SK-N-SH treated with all-trans-retinoic acid at 6 μM for 48 hours (cell line): ENCODE results near the gene MTCH1.

Experiments used
- ATAC-seq: fragments of 200-7000 bp; cut with Tn5 transposase; 3 replicates; pipeline ENCODE4 v1.9.1; 2020; ENCODE audit warnings: mild to moderate bottlenecking, moderate library complexity
- ARNTL ChIP-seq: fragments of 450-650 bp; formaldehyde crosslinking; IDR thresholded peaks from 2 replicates; pipeline ENCODE4 v1.5.0; 2020; ENCODE audit warnings: low read depth, mild to moderate bottlenecking, moderate library complexity, borderline replicate concordance
- BACH2 ChIP-seq: fragments of 250-450 bp; sonication (Bioruptor Pico); IDR thresholded peaks from 2 replicates; pipeline ENCODE4 v1.9.0; 2021; ENCODE audit warnings: mild to moderate bottlenecking, borderline replicate concordance
- CREB5 ChIP-seq: fragments of 250-450 bp; sonication (Bioruptor Pico); IDR thresholded peaks from 2 replicates; pipeline ENCODE4 v1.5.1; 2020; ENCODE audit warnings: low read depth, mild to moderate bottlenecking, moderate library complexity
- CSRNP3 ChIP-seq: fragments of 250-450 bp; sonication (Bioruptor Pico); IDR thresholded peaks from 2 replicates; pipeline ENCODE4 v1.5.1; 2021; ENCODE audit warnings: mild to moderate bottlenecking, moderate library complexity
- ESRRG ChIP-seq: fragments of 250-450 bp; sonication (Bioruptor Pico); IDR thresholded peaks from 2 replicates; pipeline ENCODE4 v1.6.1; 2021; ENCODE audit warnings: mild to moderate bottlenecking
- GLIS3 ChIP-seq: fragments of 250-450 bp; sonication (Bioruptor Pico); IDR thresholded peaks from 2 replicates; pipeline ENCODE4 v1.5.0; 2020; ENCODE audit warnings: mild to moderate bottlenecking, moderate library complexity
- ISL1 ChIP-seq: fragments of 250-450 bp; sonication (Bioruptor Pico); IDR thresholded peaks from 2 replicates; pipeline ENCODE4 v2.1.2; 2022; ENCODE audit warnings: mild to moderate bottlenecking, moderate library complexity
- OSR1 ChIP-seq: fragments of 250-450 bp; sonication (Bioruptor Pico); IDR thresholded peaks from 2 replicates; pipeline ENCODE4 v1.8.0; 2022; ENCODE audit warnings: moderate library complexity, mild to moderate bottlenecking, inconsistent platforms
- POU6F1 ChIP-seq: fragments of 250-450 bp; sonication (Bioruptor Pico); IDR thresholded peaks from 2 replicates; pipeline ENCODE4 v1.8.0; 2021; ENCODE audit warnings: low read depth, mild to moderate bottlenecking, moderate library complexity, borderline replicate concordance
- PPARA ChIP-seq: fragments of 250-450 bp; sonication (Bioruptor Pico); IDR thresholded peaks from 2 replicates; pipeline ENCODE4 v1.5.0; 2020; ENCODE audit warnings: mild to moderate bottlenecking, borderline replicate concordance
- RARB ChIP-seq: fragments of 250-450 bp; sonication (Bioruptor Pico); IDR thresholded peaks from 2 replicates; pipeline ENCODE4 v1.8.0; 2021; ENCODE audit warnings: mild to moderate bottlenecking, moderate library complexity
- TCF4 ChIP-seq: fragments of 250-450 bp; sonication (Bioruptor Pico); IDR thresholded peaks from 2 replicates; pipeline ENCODE4 v1.8.0; 2021; ENCODE audit warnings: mild to moderate bottlenecking, moderate library complexity, borderline replicate concordance
- TSHZ2 ChIP-seq: fragments of 250-450 bp; sonication (Bioruptor Pico); IDR thresholded peaks from 2 replicates; pipeline ENCODE4 v1.5.0; 2020; ENCODE audit warnings: mild to moderate bottlenecking, moderate library complexity
- ZFP3 ChIP-seq: fragments of 250-450 bp; sonication (Bioruptor Pico); IDR thresholded peaks from 2 replicates; pipeline ENCODE4 v1.5.0; 2020; ENCODE audit warnings: mild to moderate bottlenecking, moderate library complexity
- ZFP30 ChIP-seq: fragments of 450-650 bp; formaldehyde crosslinking; IDR thresholded peaks from 2 replicates; pipeline ENCODE4 v1.5.0; 2022; ENCODE audit warnings: mild to moderate bottlenecking, moderate library complexity
- ZNF565 ChIP-seq: fragments of 450-650 bp; formaldehyde crosslinking; conservative IDR thresholded peaks from 2 replicates; pipeline ENCODE4 v1.5.0; 2020; ENCODE audit warnings: low read depth, mild to moderate bottlenecking, moderate library complexity
- ZNF70 ChIP-seq: fragments of 450-650 bp; formaldehyde crosslinking; IDR thresholded peaks from 2 replicates; pipeline ENCODE4 v1.5.0; 2020; ENCODE audit warnings: mild to moderate bottlenecking, moderate library complexity
- ZNF8 ChIP-seq: fragments of 450-650 bp; formaldehyde crosslinking; IDR thresholded peaks from 2 replicates; pipeline ENCODE4 v1.5.0; 2020; ENCODE audit warnings: mild to moderate bottlenecking, moderate library complexity

MTCH1 gene

GRCh38 chr6:36967757-36968156 lies 18.2 kb downstream of the MTCH1 start (continued):
- no peak for TF ChIP-seq ARNTL
- TF ChIP-seq ZNF70 (CRISPR knock-in tag), result no peak
- no peak for TF ChIP-seq ZNF8 (CRISPR knock-in tag)
- TF ChIP-seq ISL1 (CRISPR knock-in tag), result no peak

GRCh38 chr6:36967301-36967700 lies 18.7 kb downstream of the MTCH1 start:
- TF ChIP-seq ZFP3 (CRISPR knock-in tag), result no peak
- no peak for TF ChIP-seq ISL1 (CRISPR knock-in tag)
- TF ChIP-seq ESRRG (CRISPR knock-in tag), result no peak
- no peak for TF ChIP-seq ZFP30 (CRISPR knock-in tag)
- TF ChIP-seq ZNF565 (CRISPR knock-in tag), result no peak
- no peak for TF ChIP-seq TCF4 (CRISPR knock-in tag)
- no peak for TF ChIP-seq TSHZ2 (CRISPR knock-in tag)
- no peak for TF ChIP-seq BACH2 (CRISPR knock-in tag)
- TF ChIP-seq, all 23 proteins: peak for 0
- ATAC-seq, result no peak

GRCh38 chr6:36964908-36965307 lies 21.1 kb downstream of the MTCH1 start:
- ATAC-seq, result no peak
- no peak for TF ChIP-seq ZNF565 (CRISPR knock-in tag)
- no peak for TF ChIP-seq CREB5 (CRISPR knock-in tag)

- TF ChIP-seq OSR1 (CRISPR knock-in tag), result no peak
- TF ChIP-seq POU6F1 (CRISPR knock-in tag), result no peak
- no peak for TF ChIP-seq ISL1 (CRISPR knock-in tag)
- no peak for TF ChIP-seq ESRRG (CRISPR knock-in tag)
- peak; percentile 11 for ATAC-seq
Observed at GRCh38 chr6:36964349-36964748, 21.6 kb downstream of the MTCH1 start.

GRCh38 chr6:36963451-36964290 lies 22.3 kb downstream of the MTCH1 start:
- ATAC-seq, result peak; percentile 62
- TF ChIP-seq CSRNP3 (CRISPR knock-in tag) (no peak), BACH2 (CRISPR knock-in tag) (no peak), PPARA (CRISPR knock-in tag) (no peak), TSHZ2 (CRISPR knock-in tag) (no peak), ZNF8 (CRISPR knock-in tag) (no peak), POU6F1 (CRISPR knock-in tag) (no peak), ESRRG (CRISPR knock-in tag) (no peak), GLIS3 (CRISPR knock-in tag) (no peak), TCF4 (CRISPR knock-in tag) (no peak), RARB (no peak), ZNF70 (CRISPR knock-in tag) (no peak), CREB5 (CRISPR knock-in tag) (no peak)
- TF ChIP-seq, all 23 proteins: peak for 0
